ENCODE data around the gene SLC39A5.

GRCh38 chr12:56189918-56190694, 39.7 kb upstream of the SLC39A5 start:
- TF ChIP-seq, protein P1, sequence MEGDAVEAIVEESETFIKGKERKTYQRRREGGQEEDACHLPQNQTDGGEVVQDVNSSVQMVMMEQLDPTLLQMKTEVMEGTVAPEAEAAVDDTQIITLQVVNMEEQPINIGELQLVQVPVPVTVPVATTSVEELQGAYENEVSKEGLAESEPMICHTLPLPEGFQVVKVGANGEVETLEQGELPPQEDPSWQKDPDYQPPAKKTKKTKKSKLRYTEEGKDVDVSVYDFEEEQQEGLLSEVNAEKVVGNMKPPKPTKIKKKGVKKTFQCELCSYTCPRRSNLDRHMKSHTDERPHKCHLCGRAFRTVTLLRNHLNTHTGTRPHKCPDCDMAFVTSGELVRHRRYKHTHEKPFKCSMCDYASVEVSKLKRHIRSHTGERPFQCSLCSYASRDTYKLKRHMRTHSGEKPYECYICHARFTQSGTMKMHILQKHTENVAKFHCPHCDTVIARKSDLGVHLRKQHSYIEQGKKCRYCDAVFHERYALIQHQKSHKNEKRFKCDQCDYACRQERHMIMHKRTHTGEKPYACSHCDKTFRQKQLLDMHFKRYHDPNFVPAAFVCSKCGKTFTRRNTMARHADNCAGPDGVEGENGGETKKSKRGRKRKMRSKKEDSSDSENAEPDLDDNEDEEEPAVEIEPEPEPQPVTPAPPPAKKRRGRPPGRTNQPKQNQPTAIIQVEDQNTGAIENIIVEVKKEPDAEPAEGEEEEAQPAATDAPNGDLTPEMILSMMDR (IDR thresholded peaks at IDR 0.05): no peak
- peak in 1 of 2 donors; percentile 67 for TF ChIP-seq POLR2AphosphoS5 (IDR thresholded peaks at IDR 0.05)
